Activated CD4-positive, alpha-beta T cell treated with anti-CD3 and anti-CD28 coated beads, Interleukin-2, amount 10 ng/mL, durations not matched to agents 24 days and 14 days (primary cell): ENCODE measurements around the gene PLCH1. TPM values are rescaled to one million over a fixed set of nuclear protein-coding genes. Genes with fewer than 3 reads are reported as not detected.
"Not testable (repeated sequence)": the region's sequence is repeated elsewhere in the genome, so short reads cannot be mapped to it uniquely, and the experiment has no call there.

ENCODE experiments used
- DNase-seq: peaks from one replicate; pipeline ENCODE4 v3.0.0; 2022
- H3K27ac Mint-ChIP-seq: one replicate; pipeline ENCODE4 v1.8.0; 2022; ENCODE audit warnings: mild to moderate bottlenecking, mixed read lengths
- H3K27me3 Mint-ChIP-seq: one replicate; pipeline ENCODE4 v1.8.0; 2022; ENCODE audit warnings: mixed read lengths
- H3K36me3 Mint-ChIP-seq: one replicate; pipeline ENCODE4 v1.8.0; 2022; ENCODE audit warnings: low read depth, mild to moderate bottlenecking, mixed read lengths
- H3K4me1 Mint-ChIP-seq: one replicate; pipeline ENCODE4 v1.8.0; 2021; ENCODE audit warnings: mixed read lengths
- H3K4me3 Mint-ChIP-seq: one replicate; pipeline ENCODE4 v1.8.0; 2022; ENCODE audit warnings: mild to moderate bottlenecking, moderate library complexity, mixed read lengths
- H3K9me3 Mint-ChIP-seq: one replicate; pipeline ENCODE4 v1.8.0; 2021; ENCODE audit warnings: mixed read lengths
- intact Hi-C: fragments of 100-400 bp; cut with micrococcal nuclease; formaldehyde crosslinking; loops from one replicate; pipeline ENCODE4 v1.15.1; 2023
- total RNA-seq: library from RNA; stranded (reverse); gene quantifications from 2 replicates; pipeline ENCODE4 v1.2.3, GENCODE V29; 2022

The PLCH1 gene
- total RNA-seq, 1 donor from 2014 or later, result not detected

GRCh38 chr3:155637567-155637966 lies 107.3 kb downstream of the PLCH1 start:
- Mint-ChIP-seq H3K4me1 (no peaks in the 10 kb centered on the region), H3K27me3 (peaks cover 6% of the 10 kb centered on the region), H3K4me3 (no peak overlapping the region), H3K36me3 (no peaks in the 10 kb centered on the region), H3K9me3 (no peaks in the 10 kb centered on the region), H3K27ac (no peak overlapping the region)
- intact Hi-C loops, result no loop called here
- DNase-seq, result no peak

GRCh38 chr3:155635056-155635455 lies 109.8 kb downstream of the PLCH1 start:
- Mint-ChIP-seq H3K27ac (no peak overlapping the region), H3K36me3 (no peaks in the 10 kb centered on the region), H3K4me1 (no peaks in the 10 kb centered on the region), H3K4me3 (no peak overlapping the region), H3K27me3 (peaks cover 7% of the 10 kb centered on the region), H3K9me3 (no peaks in the 10 kb centered on the region)
- DNase-seq, result no peak
- intact Hi-C loops, result no loop called here

GRCh38 chr3:155634121-155634719 lies 110.7 kb downstream of the PLCH1 start:
- Mint-ChIP-seq H3K4me1 (no peaks in the 10 kb centered on the region), H3K36me3 (no peaks in the 10 kb centered on the region), H3K9me3 (no peaks in the 10 kb centered on the region), H3K27me3 (peaks cover 7% of the 10 kb centered on the region), H3K4me3 (no peak overlapping the region), H3K27ac (no peak overlapping the region)
- intact Hi-C loops, result no loop called here
- DNase-seq, result no peak

GRCh38 chr3:155631323-155632019 lies 113.4 kb downstream of the PLCH1 start:
- Mint-ChIP-seq H3K27ac (no peak overlapping the region), H3K4me3 (no peak overlapping the region), H3K9me3 (no peaks in the 10 kb centered on the region), H3K36me3 (no peaks in the 10 kb centered on the region), H3K4me1 (no peaks in the 10 kb centered on the region), H3K27me3 (peaks cover 2% of the 10 kb centered on the region)
- DNase-seq, result no peak
- intact Hi-C loops, result no loop called here

GRCh38 chr3:155629556-155629955 lies 115.3 kb downstream of the PLCH1 start:
- Mint-ChIP-seq H3K36me3 (no peaks in the 10 kb centered on the region), H3K9me3 (peaks cover 2% of the 10 kb centered on the region), H3K4me1 (no peaks in the 10 kb centered on the region), H3K27me3 (peaks cover 2% of the 10 kb centered on the region), H3K4me3 (no peak overlapping the region), H3K27ac (no peak overlapping the region)
- intact Hi-C loops, result no loop called here
- DNase-seq, result no peak

GRCh38 chr3:155629056-155629455 lies 115.8 kb downstream of the PLCH1 start:
- H3K27ac Mint-ChIP-seq, result no peak overlapping the region
- H3K36me3 Mint-ChIP-seq, result no peaks in the 10 kb centered on the region
- no peak overlapping the region for H3K4me3 Mint-ChIP-seq
- peaks cover 4% of the 10 kb centered on the region for H3K9me3 Mint-ChIP-seq
- H3K27me3 Mint-ChIP-seq, result peaks cover 4% of the 10 kb centered on the region
- no peak for DNase-seq
- no peaks in the 10 kb centered on the region for H3K4me1 Mint-ChIP-seq
- intact Hi-C loops, result no loop called here

- H3K4me1 Mint-ChIP-seq, H3K9me3 Mint-ChIP-seq, H3K27ac Mint-ChIP-seq, H3K27me3 Mint-ChIP-seq, H3K36me3 Mint-ChIP-seq, intact Hi-C loops, DNase-seq, H3K4me3 Mint-ChIP-seq: not testable (repeated sequence)
Observed at GRCh38 chr3:155622647-155623046, 122.2 kb downstream of the PLCH1 start.

- H3K27me3 Mint-ChIP-seq, DNase-seq, H3K4me3 Mint-ChIP-seq, H3K36me3 Mint-ChIP-seq, intact Hi-C loops, H3K27ac Mint-ChIP-seq, H3K9me3 Mint-ChIP-seq, H3K4me1 Mint-ChIP-seq: not testable (repeated sequence)
Observed at GRCh38 chr3:155620552-155620951, 124.3 kb downstream of the PLCH1 start.

GRCh38 chr3:155619118-155619915 lies 125.6 kb downstream of the PLCH1 start:
- H3K4me3 Mint-ChIP-seq, result no peak overlapping the region
- H3K9me3 Mint-ChIP-seq, result peaks cover 3% of the 10 kb centered on the region
- intact Hi-C loops, result no loop called here
- DNase-seq, result no peak
- H3K27me3 Mint-ChIP-seq, result no peaks in the 10 kb centered on the region
- no peaks in the 10 kb centered on the region for H3K4me1 Mint-ChIP-seq
- H3K27ac Mint-ChIP-seq, result no peak overlapping the region
- H3K36me3 Mint-ChIP-seq, result no peaks in the 10 kb centered on the region

- H3K27ac Mint-ChIP-seq, result no peak overlapping the region
- DNase-seq, result no peak
- no peak overlapping the region for H3K4me3 Mint-ChIP-seq
- intact Hi-C loops, result no loop called here
- H3K36me3 Mint-ChIP-seq, result no peaks in the 10 kb centered on the region
- H3K4me1 Mint-ChIP-seq, result no peaks in the 10 kb centered on the region
- no peaks in the 10 kb centered on the region for H3K27me3 Mint-ChIP-seq
- H3K9me3 Mint-ChIP-seq, result peaks cover 3% of the 10 kb centered on the region
Observed at GRCh38 chr3:155618543-155618942, 126.3 kb downstream of the PLCH1 start.

- no peak overlapping the region for H3K4me3 Mint-ChIP-seq
- no peaks in the 10 kb centered on the region for H3K27me3 Mint-ChIP-seq
- intact Hi-C loops, result no loop called here
- no peak overlapping the region for H3K27ac Mint-ChIP-seq
- H3K36me3 Mint-ChIP-seq, result no peaks in the 10 kb centered on the region
- no peaks in the 10 kb centered on the region for H3K4me1 Mint-ChIP-seq
- DNase-seq, result no peak
- peaks cover 9% of the 10 kb centered on the region for H3K9me3 Mint-ChIP-seq
Observed at GRCh38 chr3:155617346-155617925, 127.4 kb downstream of the PLCH1 start.

GRCh38 chr3:155615141-155615540 lies 129.7 kb downstream of the PLCH1 start:
- H3K4me1 Mint-ChIP-seq, H3K27ac Mint-ChIP-seq, intact Hi-C loops, H3K4me3 Mint-ChIP-seq, DNase-seq, H3K27me3 Mint-ChIP-seq, H3K36me3 Mint-ChIP-seq: not testable (repeated sequence)
- peaks cover 13% of the 10 kb centered on the region for H3K9me3 Mint-ChIP-seq

GRCh38 chr3:155614410-155614809 lies 130.5 kb downstream of the PLCH1 start:
- intact Hi-C loops, H3K4me3 Mint-ChIP-seq, H3K4me1 Mint-ChIP-seq, H3K27ac Mint-ChIP-seq, H3K27me3 Mint-ChIP-seq, H3K36me3 Mint-ChIP-seq, DNase-seq: not testable (repeated sequence)
- H3K9me3 Mint-ChIP-seq, result peaks cover 15% of the 10 kb centered on the region

GRCh38 chr3:155611456-155611855 lies 133.4 kb downstream of the PLCH1 start:
- intact Hi-C loops, result no loop called here
- H3K27ac Mint-ChIP-seq, result no peak overlapping the region
- H3K27me3 Mint-ChIP-seq, result peaks cover 2% of the 10 kb centered on the region
- DNase-seq, result no peak
- no peak overlapping the region for H3K4me3 Mint-ChIP-seq
- H3K4me1 Mint-ChIP-seq, result no peaks in the 10 kb centered on the region
- peaks cover 23% of the 10 kb centered on the region for H3K9me3 Mint-ChIP-seq
- H3K36me3 Mint-ChIP-seq, result no peaks in the 10 kb centered on the region
